ENCODE measurements around the gene GPC6. TPM values are rescaled to one million over a fixed set of nuclear protein-coding genes. Genes with fewer than 3 reads are reported as not detected.

Gene GPC6
- total and polyA plus RNA-seq, 2 experiments from 2014 or later, result 26.0 to 92.8 TPM

DNA sequence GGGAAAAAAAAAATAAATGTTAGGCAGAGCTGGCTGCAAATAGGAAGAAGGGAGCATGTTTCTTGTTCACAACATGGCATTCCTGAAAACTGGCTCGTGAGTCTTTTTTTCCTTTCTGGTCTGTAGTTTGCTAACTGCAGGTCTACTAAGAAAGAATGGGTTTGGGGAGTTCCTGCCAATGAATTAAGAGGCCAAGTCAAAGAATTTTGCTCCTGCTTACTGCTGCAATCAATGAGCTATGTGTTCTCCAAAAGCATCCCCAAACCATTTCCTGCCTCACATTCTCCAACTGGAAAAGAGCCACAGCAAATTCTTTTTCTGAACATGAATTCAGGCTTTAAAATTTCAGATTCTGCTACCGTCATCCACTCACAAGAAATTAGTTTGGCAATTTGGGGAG, 1164.3 kb downstream of the GPC6 start:
- Histone ChIP-seq H3K4me1 (ENCODE audit: insufficient read depth) (no peaks in the 10 kb centered on the region), H3K27me3 (no peaks in the 10 kb centered on the region), H2AFZ (no peak overlapping the region), H3K9me3 (ENCODE audit: low read depth) (no peaks in the 10 kb centered on the region), H3K36me3 (replicated peaks; ENCODE audit: insufficient read depth, low read depth) (no peaks in the 10 kb centered on the region), H3K4me3 (no peak overlapping the region), H4K20me1 (ENCODE audit: insufficient read depth, poor library complexity, severe bottlenecking) (no peaks in the 10 kb centered on the region), H3K9me2 (replicated peaks; ENCODE audit: insufficient read depth) (no peaks in the 10 kb centered on the region), H3K4me2 (no peak overlapping the region), H3K79me2 (no peaks in the 10 kb centered on the region), H3K27ac (no peak overlapping the region)
- WGBS (ENCODE audit: low lambda C conversion rate, missing lambda C conversion rate), result 92% methylated on average over 2 of the region's 2 CpGs
- no peak for TF ChIP-seq EZH2phosphoT487 (IDR thresholded peaks at IDR 0.05; ENCODE audit: low read depth, severe bottlenecking, unreplicated experiment)
- no peak for TF ChIP-seq EZH2 (IDR thresholded peaks at IDR 0.05; ENCODE audit: borderline replicate concordance)
- TF ChIP-seq, protein P1, sequence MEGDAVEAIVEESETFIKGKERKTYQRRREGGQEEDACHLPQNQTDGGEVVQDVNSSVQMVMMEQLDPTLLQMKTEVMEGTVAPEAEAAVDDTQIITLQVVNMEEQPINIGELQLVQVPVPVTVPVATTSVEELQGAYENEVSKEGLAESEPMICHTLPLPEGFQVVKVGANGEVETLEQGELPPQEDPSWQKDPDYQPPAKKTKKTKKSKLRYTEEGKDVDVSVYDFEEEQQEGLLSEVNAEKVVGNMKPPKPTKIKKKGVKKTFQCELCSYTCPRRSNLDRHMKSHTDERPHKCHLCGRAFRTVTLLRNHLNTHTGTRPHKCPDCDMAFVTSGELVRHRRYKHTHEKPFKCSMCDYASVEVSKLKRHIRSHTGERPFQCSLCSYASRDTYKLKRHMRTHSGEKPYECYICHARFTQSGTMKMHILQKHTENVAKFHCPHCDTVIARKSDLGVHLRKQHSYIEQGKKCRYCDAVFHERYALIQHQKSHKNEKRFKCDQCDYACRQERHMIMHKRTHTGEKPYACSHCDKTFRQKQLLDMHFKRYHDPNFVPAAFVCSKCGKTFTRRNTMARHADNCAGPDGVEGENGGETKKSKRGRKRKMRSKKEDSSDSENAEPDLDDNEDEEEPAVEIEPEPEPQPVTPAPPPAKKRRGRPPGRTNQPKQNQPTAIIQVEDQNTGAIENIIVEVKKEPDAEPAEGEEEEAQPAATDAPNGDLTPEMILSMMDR (IDR thresholded peaks at IDR 0.05; ENCODE audit: poor library complexity), result no peak
- DNase-seq (ENCODE audit: low spot score), result no peak

DNA sequence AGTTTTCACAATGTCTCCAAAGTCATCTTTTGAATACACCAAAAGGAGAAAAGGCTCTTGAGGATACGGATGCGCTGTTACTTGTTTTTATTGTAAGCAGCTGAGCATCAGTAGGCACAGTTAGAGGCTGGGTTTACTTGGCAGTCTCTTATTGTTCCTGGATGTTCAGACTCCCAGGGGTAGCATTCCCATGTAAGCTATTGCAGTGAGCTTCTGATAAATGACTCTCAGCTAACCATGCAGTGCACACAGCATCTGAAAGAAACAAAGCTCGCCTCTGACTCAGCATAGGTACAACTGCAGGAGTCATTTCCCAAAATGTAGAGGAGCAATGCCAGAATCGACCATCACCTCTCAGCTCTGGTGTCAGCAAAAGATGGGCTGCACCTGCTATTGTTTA, 1168.1 kb downstream of the GPC6 start:
- no peak for DNase-seq (ENCODE audit: low spot score)
- Histone ChIP-seq H2AFZ (no peak overlapping the region), H4K20me1 (ENCODE audit: insufficient read depth, poor library complexity, severe bottlenecking) (no peaks in the 10 kb centered on the region), H3K4me3 (no peak overlapping the region), H3K9me2 (replicated peaks; ENCODE audit: insufficient read depth) (no peaks in the 10 kb centered on the region), H3K36me3 (replicated peaks; ENCODE audit: insufficient read depth, low read depth) (no peaks in the 10 kb centered on the region), H3K79me2 (no peaks in the 10 kb centered on the region), H3K4me1 (ENCODE audit: insufficient read depth) (no peaks in the 10 kb centered on the region), H3K27me3 (no peaks in the 10 kb centered on the region), H3K4me2 (no peak overlapping the region), H3K27ac (no peak overlapping the region), H3K9me3 (ENCODE audit: low read depth) (no peaks in the 10 kb centered on the region)
- WGBS (ENCODE audit: low lambda C conversion rate, missing lambda C conversion rate), result 93% methylated on average over 4 of the region's 4 CpGs
- TF ChIP-seq EZH2phosphoT487 (IDR thresholded peaks at IDR 0.05; ENCODE audit: low read depth, severe bottlenecking, unreplicated experiment), result no peak
- TF ChIP-seq EZH2 (IDR thresholded peaks at IDR 0.05; ENCODE audit: borderline replicate concordance), result no peak
- TF ChIP-seq, protein P1 (IDR thresholded peaks at IDR 0.05; ENCODE audit: poor library complexity), result no peak

GRCh38 chr13:94395860-94396259, 1169.3 kb downstream of the GPC6 start:
- H2AFZ ChIP-seq, result no peak overlapping the region
- DNase-seq (ENCODE audit: low spot score), result no peak
- H3K9me3 ChIP-seq (ENCODE audit: low read depth), result no peaks in the 10 kb centered on the region
- H4K20me1 ChIP-seq (ENCODE audit: insufficient read depth, poor library complexity, severe bottlenecking), result no peaks in the 10 kb centered on the region
- H3K4me3 ChIP-seq, result no peak overlapping the region
- H3K79me2 ChIP-seq, result no peaks in the 10 kb centered on the region
- no peak for TF ChIP-seq EZH2phosphoT487 (IDR thresholded peaks at IDR 0.05; ENCODE audit: low read depth, severe bottlenecking, unreplicated experiment)
- TF ChIP-seq, protein P1 (IDR thresholded peaks at IDR 0.05; ENCODE audit: poor library complexity), result no peak
- TF ChIP-seq EZH2 (IDR thresholded peaks at IDR 0.05; ENCODE audit: borderline replicate concordance), result no peak
- no peak overlapping the region for H3K4me2 ChIP-seq
- H3K27ac ChIP-seq, result no peak overlapping the region
- no peaks in the 10 kb centered on the region for H3K36me3 ChIP-seq (replicated peaks; ENCODE audit: insufficient read depth, low read depth)
- H3K4me1 ChIP-seq (ENCODE audit: insufficient read depth), result no peaks in the 10 kb centered on the region
- H3K27me3 ChIP-seq, result no peaks in the 10 kb centered on the region
- WGBS (ENCODE audit: low lambda C conversion rate, missing lambda C conversion rate), result 73% methylated on average over 5 of the region's 5 CpGs
- H3K9me2 ChIP-seq (replicated peaks; ENCODE audit: insufficient read depth), result no peaks in the 10 kb centered on the region

DNA sequence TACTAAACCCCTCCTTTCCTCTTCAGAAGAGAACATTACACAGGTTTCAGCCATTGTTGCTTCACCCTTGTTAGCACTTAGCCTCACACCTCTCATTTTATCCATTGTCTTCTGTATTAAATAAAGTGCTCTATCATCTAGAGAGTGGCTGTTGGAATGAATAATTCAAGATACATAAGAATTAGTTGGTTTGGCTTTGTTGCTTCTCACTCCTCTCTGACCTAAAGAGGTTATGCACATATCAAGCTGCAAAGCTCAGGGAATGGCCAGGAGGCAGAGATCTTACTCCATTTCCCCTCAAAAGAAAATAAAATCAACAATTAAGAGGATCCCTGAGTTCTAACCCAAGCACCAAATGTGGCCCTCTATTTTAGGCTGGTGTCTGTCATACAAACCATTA, 1173.2 kb downstream of the GPC6 start:
- Histone ChIP-seq H3K4me1 (ENCODE audit: insufficient read depth) (no peaks in the 10 kb centered on the region), H3K4me2 (no peak overlapping the region), H3K79me2 (no peaks in the 10 kb centered on the region), H3K4me3 (no peak overlapping the region), H4K20me1 (ENCODE audit: insufficient read depth, poor library complexity, severe bottlenecking) (no peaks in the 10 kb centered on the region), H3K9me2 (replicated peaks; ENCODE audit: insufficient read depth) (no peaks in the 10 kb centered on the region), H3K9me3 (ENCODE audit: low read depth) (no peaks in the 10 kb centered on the region), H3K36me3 (replicated peaks; ENCODE audit: insufficient read depth, low read depth) (no peaks in the 10 kb centered on the region), H2AFZ (no peak overlapping the region), H3K27ac (no peak overlapping the region), H3K27me3 (no peaks in the 10 kb centered on the region)
- DNase-seq (ENCODE audit: low spot score), result no peak
- TF ChIP-seq, protein P1 (IDR thresholded peaks at IDR 0.05; ENCODE audit: poor library complexity), result no peak
- TF ChIP-seq EZH2 (IDR thresholded peaks at IDR 0.05; ENCODE audit: borderline replicate concordance) (no peak), EZH2phosphoT487 (IDR thresholded peaks at IDR 0.05; ENCODE audit: low read depth, severe bottlenecking, unreplicated experiment) (no peak)
